ENCODE data around the gene SLC25A25. TPM values are rescaled to one million over a fixed set of nuclear protein-coding genes. Genes with fewer than 3 reads are reported as not detected.

SLC25A25 gene
- total and polyA plus RNA-seq, 2 of the 8 experiments (the other 6 are each of a cell fraction or from before 2014, with no cell fraction given): 6.5 to 18.5 TPM

- no peak overlapping the region for H2BK12ac ChIP-seq (ENCODE audit: low read depth, low read length)
- no peak overlapping the region; the same call in 1 of the 2 replicates for H4K8ac ChIP-seq (ENCODE audit: extremely low read depth, insufficient read depth, low read length)
- no peak overlapping the region for H3K9ac ChIP-seq (replicated peaks in 1 of 4; ENCODE audit: extremely low read depth in 1 of 4, low read depth in 3 of 4, low read length in 3 of 4)
- no peak overlapping the region for H3K27ac ChIP-seq (ENCODE audit: low read depth, low read length)
- no peak overlapping the region for H3K4me3 ChIP-seq (ENCODE audit: extremely low read depth in 1 of 4, insufficient read depth in 2 of 4, low read depth in 3 of 4, low read length in 4 of 4)
- no peak overlapping the region for H2BK20ac ChIP-seq (ENCODE audit: low read length)
- H3K9me3 ChIP-seq (ENCODE audit: insufficient read depth in 2 of 2, low read depth in 1 of 2, low read length in 1 of 2): no peaks in the 10 kb centered on the region
- H3K79me2 ChIP-seq (ENCODE audit: control insufficient read depth in 1 of 2, insufficient read depth in 2 of 2, low read length in 2 of 2): peaks cover 0 to 20% of the 10 kb centered on the region in 2 experiments; a peak in 2 of 4 replicates
- peaks cover 22 to 44% (median 29%) of the 10 kb centered on the region in 4 experiments for H3K36me3 ChIP-seq (ENCODE audit: control insufficient read depth in 2 of 4, insufficient read depth in 4 of 4, low read length in 3 of 4)
- peaks cover 9 to 33% of the 10 kb centered on the region in 2 experiments for H4K20me1 ChIP-seq (replicated peaks in 1 of 2; ENCODE audit: control insufficient read depth in 1 of 2, insufficient read depth in 2 of 2, low read length in 2 of 2)
- H4K5ac ChIP-seq (ENCODE audit: insufficient read length, low read depth, low read length): no peak overlapping the region
- H4K91ac ChIP-seq (replicated peaks; ENCODE audit: insufficient read length, low read length): no peak overlapping the region
- H3K14ac ChIP-seq (ENCODE audit: insufficient read length): no peak overlapping the region
- H3K23ac ChIP-seq (ENCODE audit: insufficient read length): no peak overlapping the region
- FAIRE-seq (no peak), DNase-seq (ENCODE audit: low read depth in 1 of 2, low spot score in 2 of 2) (no peak)
- POLR2A ChIA-PET (ENCODE audit: partially characterized antibody): interaction anchor here (1.2 to 12.1 kb wide), 4 partner anchors 7 to 123 kb away, joined by 4 to 119 read pairs (median 31); no protein-coding TSS in a partner anchor
- peaks cover 11 to 28% (median 22%) of the 10 kb centered on the region in 4 experiments for H3K4me1 ChIP-seq (replicated peaks in 1 of 4; ENCODE audit: control insufficient read depth in 3 of 4, insufficient read depth in 4 of 4, low read length in 3 of 4)
- H3K27me3 ChIP-seq (replicated peaks in 1 of 4; ENCODE audit: control insufficient read depth in 3 of 4, extremely low read depth in 1 of 4, insufficient read depth in 3 of 4, low read length in 3 of 4): no peaks in the 10 kb centered on the region
- TF ChIP-seq POLR2AphosphoS5 (IDR thresholded peaks at IDR 0.05; ENCODE audit: low read depth, low read length): 0 out of 2 replicates have a peak, but pooled peaks have one; percentile 23
- TF ChIP-seq MAFK (IDR thresholded peaks at IDR 0.05; ENCODE audit: low read depth, low read length): no peak
- TF ChIP-seq POLR2A (IDR thresholded peaks at IDR 0.05; ENCODE audit: control extremely low read depth in 1 of 2, low read depth in 2 of 2, low read length in 2 of 2): no peak
- no peak for TF ChIP-seq EGR1 (IDR thresholded peaks at IDR 0.05; ENCODE audit: borderline replicate concordance, low read depth, low read length)
- TF ChIP-seq CTBP2 (IDR thresholded peaks at IDR 0.05; ENCODE audit: borderline replicate concordance, insufficient read depth, insufficient read length, low read length): no peak
- TF ChIP-seq RXRA (IDR thresholded peaks at IDR 0.05; ENCODE audit: insufficient read depth, low read depth, low read length): no peak
- TF ChIP-seq SIX5 (IDR thresholded peaks at IDR 0.05; ENCODE audit: low read depth, low read length): no peak
- H3K79me1 ChIP-seq (ENCODE audit: low read depth, low read length): peaks cover 17% of the 10 kb centered on the region
- H3K23me2 ChIP-seq (ENCODE audit: low read depth, low read length): peaks cover 9% of the 10 kb centered on the region
- no peak overlapping the region for H2BK5ac ChIP-seq (ENCODE audit: low read depth, low read length)
- H2BK15ac ChIP-seq (ENCODE audit: low read length): no peak overlapping the region
- no peak overlapping the region for H3K4me2 ChIP-seq (ENCODE audit: insufficient read depth in 1 of 2, low read depth in 2 of 2, low read length in 2 of 2)
- H3K56ac ChIP-seq (replicated peaks; ENCODE audit: insufficient read length, low read depth, low read length): no peak overlapping the region
- H2AK5ac ChIP-seq (ENCODE audit: low read depth, low read length): no peak overlapping the region
- no peak overlapping the region for H3K18ac ChIP-seq (ENCODE audit: extremely low read depth, low read length)
- H3K4ac ChIP-seq (replicated peaks; ENCODE audit: insufficient read length, low read depth, low read length): no peak overlapping the region
- no peak overlapping the region for H2BK120ac ChIP-seq (replicated peaks; ENCODE audit: low read depth, low read length)
- CTCF ChIA-PET (ENCODE audit: partially characterized antibody): interaction anchor here (1.6 to 10.5 kb wide), 5 partner anchors 13 to 159 kb away, joined by 3 to 114 read pairs (median 32); no protein-coding TSS in a partner anchor
- 91% methylated on average over 11 of the region's 20 CpGs; no CpG with 5 or more reads in 1 of the 2 experiments for WGBS, 2 experiments (ENCODE audit: extremely low coverage in 1 of 2, insufficient coverage in 1 of 2, insufficient read length in 1 of 2, insufficient replicate concordance in 2 of 2, low coverage in 1 of 2, low lambda C conversion rate in 2 of 2, missing lambda C conversion rate in 1 of 2)
- H2AFZ ChIP-seq (ENCODE audit: low read length): no peak overlapping the region
Measured at GRCh38 chr9:128101690-128102089, 33.7 kb downstream of the SLC25A25 start.
